Psoas muscle (tissue), 8 donors: Measurements from ENCODE around the gene IFI6. TPM values are rescaled to one million over a fixed set of nuclear protein-coding genes. Genes with fewer than 3 reads are reported as not detected.
"Not testable (repeated sequence)": the region's sequence is repeated elsewhere in the genome, so short reads cannot be mapped to it uniquely, and the experiment has no call there.

ENCODE experiments used
- ATAC-seq, 4 donors: fragments of 200-7000 bp; cut with Tn5 transposase; one replicate each; pipeline ENCODE4 v1.9.1; 2020; ENCODE audit warnings: moderate library complexity in 3 of 4, mild to moderate bottlenecking in 2 of 4
- DNase-seq, 2 donors: peaks; one replicate each; pipeline ENCODE4 v3.0.0-alpha.2; 2020
- H3K27ac ChIP-seq: fragments of 200-600 bp; one replicate; pipeline ENCODE4 v1.8.0; 2022
- H3K27me3 ChIP-seq, 3 donors: fragments of 200-600 bp in 1 of 3; one replicate each; pipeline versions ENCODE4 v1.6.1 to v1.8.0; 2013 to 2022; ENCODE audit warnings: low read length in 2 of 3, mild to moderate bottlenecking in 2 of 3, moderate library complexity in 1 of 3; ENCODE audit not compliant: insufficient read depth in 3 of 3
- H3K36me3 ChIP-seq, 2 donors: fragments of 200-600 bp in 1 of 2; one replicate each; pipeline versions ENCODE4 v1.6.1 to v1.8.0; 2013 to 2022; ENCODE audit warnings: low read depth in 1 of 2, mild to moderate bottlenecking in 1 of 2, moderate library complexity in 1 of 2; ENCODE audit not compliant: insufficient read depth in 1 of 2
- H3K4me1 ChIP-seq: fragments of 200-600 bp; one replicate; pipeline ENCODE4 v1.8.0; 2022
- H3K4me3 ChIP-seq: fragments of 200-600 bp; one replicate; pipeline ENCODE4 v1.8.0; 2022; ENCODE audit warnings: mild to moderate bottlenecking
- H3K9me3 ChIP-seq: fragments of 200-600 bp; one replicate; pipeline ENCODE4 v1.8.0; 2022
- WGBS, 3 donors: extraction: QIAGEN DNeasy Blood & Tissue Kit; methylation state at CpG; one replicate each; pipeline versions ENCODE4 v1.1.6 to v1.1.7; 2013; 5-methylcytosine and 5-hydroxymethylcytosine counted together
- intact Hi-C, 2 donors: fragments of 100-400 bp; cut with DNase I; formaldehyde crosslinking; loops; one replicate each; pipeline versions ENCODE4 v1.11.0 to v1.14.2; 2022
- polyA plus RNA-seq, 3 donors: library from polyadenylated mRNA; stranded (reverse); fragments of 200-250 nt; gene quantifications; one replicate each; pipeline ENCODE4 v1.2.3, GENCODE V29; 2013
- total RNA-seq, 4 donors: library from RNA; stranded (reverse); fragmentation: NEBNext Ultra II Directional in 2 of 4; extraction: Animal tissue kit (Norgen Biotek cat#: 25700) in 2 of 4; gene quantifications; one replicate each; pipeline versions ENCODE4 v1.2.1 to v1.2.4, GENCODE V29; 2021 to 2023
- TF ChIP-seq, protein P1 (sequence below): fragments of 200-600 bp; IDR thresholded peaks from one replicate; pipeline ENCODE4 v1.8.0; 2022; ENCODE audit warnings: antibody characterized with exemption
- donor health status: healthy with polysubstance abuse.
- donor health status: DM: no; HTN: no; CAD: no; lungs with moderate emphysema.
- donor health status: Bipolar disorder and iron deficiency.
- donor health status: healthy.
- donor health status: DM: yes; HTN: yes; CAD: no.
- donor health status: DM: no; HTN: no; CAD: no.
- donor health status: DM: no; HTN: no; CAD: no.
- donor health status: DM: yes; HTN: yes; CAD: no.

Gene IFI6
- total and polyA plus RNA-seq, 7 donors = 7.8 to 25.8 (median 18.6) TPM

DNA sequence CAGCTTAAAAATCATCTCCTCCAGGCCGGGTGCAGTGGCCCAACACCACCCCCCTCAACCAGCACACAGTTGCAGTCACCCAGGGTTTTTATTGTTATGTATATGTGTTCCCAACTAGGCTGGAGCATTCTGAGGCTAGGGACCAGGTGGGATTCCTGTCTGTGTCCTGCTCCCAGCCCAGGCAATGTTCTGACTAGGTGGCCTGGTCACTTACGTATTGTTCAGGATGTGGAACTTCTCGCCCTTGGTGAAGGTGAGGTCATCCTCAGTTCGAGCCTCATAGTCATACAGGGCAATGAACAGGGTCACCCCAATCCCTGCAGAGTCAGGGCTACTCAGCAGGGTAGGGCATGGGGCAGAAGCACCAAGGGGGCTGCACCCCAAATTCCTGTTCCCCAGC, 49.2 kb downstream of the IFI6 start:
- intact Hi-C loops = no loop called here
- no peaks in the 10 kb centered on the region for H3K9me3 ChIP-seq
- DNase-seq (no peak), ATAC-seq (no peak)
- TF ChIP-seq, protein P1, sequence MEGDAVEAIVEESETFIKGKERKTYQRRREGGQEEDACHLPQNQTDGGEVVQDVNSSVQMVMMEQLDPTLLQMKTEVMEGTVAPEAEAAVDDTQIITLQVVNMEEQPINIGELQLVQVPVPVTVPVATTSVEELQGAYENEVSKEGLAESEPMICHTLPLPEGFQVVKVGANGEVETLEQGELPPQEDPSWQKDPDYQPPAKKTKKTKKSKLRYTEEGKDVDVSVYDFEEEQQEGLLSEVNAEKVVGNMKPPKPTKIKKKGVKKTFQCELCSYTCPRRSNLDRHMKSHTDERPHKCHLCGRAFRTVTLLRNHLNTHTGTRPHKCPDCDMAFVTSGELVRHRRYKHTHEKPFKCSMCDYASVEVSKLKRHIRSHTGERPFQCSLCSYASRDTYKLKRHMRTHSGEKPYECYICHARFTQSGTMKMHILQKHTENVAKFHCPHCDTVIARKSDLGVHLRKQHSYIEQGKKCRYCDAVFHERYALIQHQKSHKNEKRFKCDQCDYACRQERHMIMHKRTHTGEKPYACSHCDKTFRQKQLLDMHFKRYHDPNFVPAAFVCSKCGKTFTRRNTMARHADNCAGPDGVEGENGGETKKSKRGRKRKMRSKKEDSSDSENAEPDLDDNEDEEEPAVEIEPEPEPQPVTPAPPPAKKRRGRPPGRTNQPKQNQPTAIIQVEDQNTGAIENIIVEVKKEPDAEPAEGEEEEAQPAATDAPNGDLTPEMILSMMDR = no peak
- 83 to 96% (median 88%) methylated on average over 4 of the region's 4 CpGs for WGBS, 3 donors
- H3K4me1 ChIP-seq = no peaks in the 10 kb centered on the region
- H3K36me3 ChIP-seq = no peaks in the 10 kb centered on the region
- no peak overlapping the region for H3K27ac ChIP-seq
- H3K4me3 ChIP-seq = no peak overlapping the region
- H3K27me3 ChIP-seq = no peaks in the 10 kb centered on the region

DNA sequence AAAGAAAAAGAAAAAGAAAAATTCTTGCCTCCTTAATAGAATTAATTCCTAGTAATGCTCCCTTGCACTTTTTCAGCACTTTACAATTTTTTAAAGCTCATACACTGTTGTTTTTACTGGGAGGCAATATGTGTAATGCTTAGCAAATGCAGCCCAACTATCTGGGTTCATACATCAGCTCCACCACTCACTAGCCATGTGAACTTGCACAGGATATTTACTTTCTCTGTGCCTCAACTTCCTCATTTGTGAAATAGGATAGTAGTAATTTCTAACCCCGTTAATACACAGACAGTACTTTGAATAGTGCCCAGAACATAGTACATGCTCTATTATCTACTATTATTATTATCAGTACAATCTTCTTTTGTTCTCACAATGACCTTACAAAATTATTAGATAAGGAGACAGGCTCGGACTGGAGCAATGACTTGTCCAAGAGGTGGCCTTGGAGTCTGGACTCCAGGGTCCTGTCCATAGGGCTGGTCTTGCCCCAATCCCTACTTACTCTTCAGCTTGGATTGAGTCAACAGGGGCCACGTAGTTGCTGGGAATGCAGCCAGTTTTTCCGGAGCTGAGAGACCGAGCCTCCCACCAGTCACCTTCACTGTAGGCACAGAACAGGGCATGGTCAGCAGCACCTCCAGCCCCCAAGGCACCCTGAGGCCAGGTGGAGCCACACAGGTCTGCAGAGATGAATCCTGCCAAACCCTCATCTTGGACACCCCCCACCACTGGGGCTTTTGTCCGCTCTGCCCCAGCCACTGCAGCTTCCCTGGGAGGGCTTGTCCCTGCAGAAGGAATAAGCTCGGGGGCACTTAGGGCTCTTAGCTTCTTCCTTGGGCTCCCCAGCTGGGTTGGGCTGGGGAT, 50.7 kb downstream of the IFI6 start:
- Histone ChIP-seq H3K4me1 (no peaks in the 10 kb centered on the region), H3K9me3 (no peaks in the 10 kb centered on the region), H3K36me3 (no peaks in the 10 kb centered on the region), H3K27me3 (no peaks in the 10 kb centered on the region), H3K4me3 (no peak overlapping the region), H3K27ac (no peak overlapping the region)
- intact Hi-C loops = no loop called here
- DNase-seq (no peak), ATAC-seq (no peak)
- TF ChIP-seq, protein P1 = no peak
- WGBS, 3 donors = 47 to 54% (median 50%) methylated on average over 7 of the region's 7 CpGs

DNA sequence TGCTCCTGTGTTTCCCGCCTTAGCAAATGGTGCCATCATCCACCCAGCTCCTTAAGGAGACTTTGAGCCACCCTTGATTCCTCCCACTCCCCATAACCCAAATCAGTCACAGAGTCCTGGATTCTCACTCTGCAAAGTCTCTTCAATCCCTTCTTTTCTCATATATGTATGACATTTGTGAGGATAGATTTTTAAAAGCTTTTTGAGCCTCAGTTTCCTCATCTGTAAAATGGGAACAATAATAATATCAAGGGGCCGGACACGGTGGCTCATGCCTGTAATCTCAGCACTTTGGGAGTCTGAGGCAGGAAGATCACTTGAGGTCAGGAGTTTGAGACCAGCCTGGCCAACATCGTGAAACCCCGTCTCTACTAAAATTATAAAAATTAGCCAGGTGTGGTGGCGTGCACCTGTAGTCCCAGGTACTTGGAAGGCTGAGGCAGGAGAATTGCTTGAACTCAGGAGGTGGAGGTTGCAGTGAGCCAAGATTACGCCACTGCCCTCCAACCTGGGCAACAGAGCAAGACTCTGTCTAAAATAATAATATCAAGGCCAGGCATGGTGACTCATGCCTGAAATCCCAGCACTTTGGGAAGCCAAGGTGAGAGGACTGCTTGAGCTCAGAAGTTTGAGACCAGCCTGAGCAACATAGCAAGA, 52.1 kb downstream of the IFI6 start:
- H3K27me3 ChIP-seq, intact Hi-C loops, ATAC-seq, H3K36me3 ChIP-seq, H3K4me1 ChIP-seq, H3K9me3 ChIP-seq, DNase-seq, H3K4me3 ChIP-seq, H3K27ac ChIP-seq: not testable (repeated sequence)
- WGBS, 3 donors = 95 to 96% (median 96%) methylated on average over 7 of the region's 7 CpGs

DNA sequence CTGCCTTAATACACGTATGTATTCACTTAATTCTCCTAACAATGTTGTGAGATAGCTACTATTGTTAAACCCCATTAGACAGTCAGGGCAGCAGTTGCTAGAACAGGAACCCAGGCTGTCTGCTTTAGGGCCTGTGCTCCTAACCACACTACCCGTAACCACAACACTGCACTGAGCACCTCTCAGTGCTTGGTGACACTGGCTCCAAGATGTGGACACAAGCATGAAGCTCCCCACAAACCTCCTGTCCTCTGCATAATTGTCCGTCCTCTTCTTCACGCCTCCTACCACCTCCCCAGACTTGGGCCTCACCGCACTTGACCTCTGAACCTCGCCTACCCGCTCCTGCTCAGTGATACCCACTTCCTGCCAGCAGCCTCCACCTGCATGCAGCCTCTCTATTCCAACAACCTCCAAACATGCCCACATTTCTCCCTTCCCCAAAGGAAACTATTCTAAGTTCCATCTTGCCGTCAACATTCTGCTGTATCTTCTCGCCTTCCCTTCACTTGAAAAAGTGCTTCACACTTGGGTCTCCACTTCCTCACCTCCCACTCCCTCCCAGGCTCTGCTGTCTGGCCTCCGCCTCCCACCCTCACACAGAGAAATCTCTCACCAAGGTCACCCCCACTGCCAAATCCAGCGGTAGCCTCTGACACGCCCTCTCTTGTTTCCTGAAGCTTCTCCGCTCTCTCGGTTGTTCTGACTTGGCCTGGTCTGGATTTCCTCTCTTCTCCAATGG, 53.5 kb downstream of the IFI6 start:
- H3K27ac ChIP-seq = no peak overlapping the region
- 80 to 86% (median 84%) methylated on average over 14 of the region's 14 CpGs for WGBS, 3 donors

More for the DNA sequence above, 53.5 kb downstream of the IFI6 start:
- TF ChIP-seq, protein P1 = no peak
- intact Hi-C loops = no loop called here
- H3K4me3 ChIP-seq = no peak overlapping the region
- H3K27me3 ChIP-seq = no peaks in the 10 kb centered on the region
- H3K9me3 ChIP-seq = no peaks in the 10 kb centered on the region
- DNase-seq (no peak), ATAC-seq (no peak)
- H3K36me3 ChIP-seq = no peaks in the 10 kb centered on the region
- H3K4me1 ChIP-seq = no peaks in the 10 kb centered on the region
